KMS-11 (cell line): ENCODE data around the gene AGBL4.

Experiments
- H2AFZ ChIP-seq: fragments of 200-600 bp; sonication (generic); 2 replicates; pipeline ENCODE4 v1.6.1; 2016; ENCODE audit warnings: antibody characterized with exemption, mixed run types, low read depth
- H3K27ac ChIP-seq: fragments of 200-600 bp; sonication (generic); 2 replicates; pipeline ENCODE4 v1.6.1; 2016; ENCODE audit warnings: mild to moderate bottlenecking, mixed run types
- H3K27me3 ChIP-seq: fragments of 200-600 bp; sonication (generic); 2 replicates; pipeline ENCODE4 v1.6.1; 2017; ENCODE audit warnings: mild to moderate bottlenecking, low read depth, mixed run types, moderate library complexity; ENCODE audit not compliant: insufficient read depth
- H3K36me3 ChIP-seq: fragments of 200-600 bp; sonication (generic); 2 replicates; pipeline ENCODE4 v1.6.1; 2017; ENCODE audit warnings: mild to moderate bottlenecking, mixed run types; ENCODE audit not compliant: insufficient read depth
- H3K4me1 ChIP-seq: fragments of 200-600 bp; sonication (generic); 2 replicates; pipeline ENCODE4 v1.6.1; 2016; ENCODE audit warnings: mild to moderate bottlenecking, low read depth, mixed run types; ENCODE audit not compliant: poor library complexity, severe bottlenecking
- H3K4me2 ChIP-seq: fragments of 200-600 bp; sonication (generic); 2 replicates; pipeline ENCODE4 v1.7.0; 2016; ENCODE audit warnings: mild to moderate bottlenecking, mixed run types
- H3K4me3 ChIP-seq: fragments of 200-600 bp; sonication (generic); IDR thresholded peaks from 2 replicates; pipeline ENCODE4 v1.6.1; 2017; ENCODE audit warnings: low read depth, low read length, mixed read lengths; ENCODE audit not compliant: insufficient read depth
- H3K79me2 ChIP-seq: fragments of 200-600 bp; sonication (generic); 2 replicates; pipeline ENCODE4 v1.6.1; 2016; ENCODE audit warnings: low read depth, mixed run types; ENCODE audit not compliant: insufficient read depth
- H3K9ac ChIP-seq: fragments of 200-600 bp; sonication (generic); 2 replicates; pipeline ENCODE4 v1.6.1; 2016; ENCODE audit warnings: mild to moderate bottlenecking, mixed run types
- H4K20me1 ChIP-seq: fragments of 200-600 bp; sonication (generic); 2 replicates; pipeline ENCODE4 v1.6.1; 2016; ENCODE audit warnings: mild to moderate bottlenecking, mixed run types; ENCODE audit not compliant: insufficient read depth
- CTCF ChIP-seq: fragments of 200-600 bp; sonication (generic); conservative IDR thresholded peaks from 2 replicates; pipeline ENCODE4 v1.6.1; 2017; ENCODE audit warnings: low read depth, mild to moderate bottlenecking, antibody characterized with exemption, low read length, moderate library complexity, mixed read lengths

Gene AGBL4

GRCh38 chr1:48659801-48660200 lies 1364.0 kb downstream of the AGBL4 start:
- no peak overlapping the region for H3K27ac ChIP-seq
- H3K4me3 ChIP-seq, result no peak overlapping the region
- TF ChIP-seq CTCF, result no peak
- no peak overlapping the region for H2AFZ ChIP-seq
- H3K79me2 ChIP-seq, result no peaks in the 10 kb centered on the region
- H3K9ac ChIP-seq, result no peak overlapping the region
- H3K27me3 ChIP-seq, result no peaks in the 10 kb centered on the region
- H3K36me3 ChIP-seq, result no peaks in the 10 kb centered on the region
- no peaks in the 10 kb centered on the region for H4K20me1 ChIP-seq
- H3K4me2 ChIP-seq, result no peak overlapping the region
- no peaks in the 10 kb centered on the region for H3K4me1 ChIP-seq

- Histone ChIP-seq H3K9ac (no peak overlapping the region), H3K27me3 (no peaks in the 10 kb centered on the region), H4K20me1 (no peaks in the 10 kb centered on the region), H3K27ac (no peak overlapping the region), H2AFZ (no peak overlapping the region), H3K4me3 (no peak overlapping the region), H3K4me2 (no peak overlapping the region), H3K79me2 (no peaks in the 10 kb centered on the region), H3K4me1 (no peaks in the 10 kb centered on the region), H3K36me3 (no peaks in the 10 kb centered on the region)
- no peak for TF ChIP-seq CTCF
Observed at GRCh38 chr1:48657413-48657812, 1366.3 kb downstream of the AGBL4 start.

- H3K4me3 ChIP-seq, result no peak overlapping the region
- no peak for TF ChIP-seq CTCF
- no peak overlapping the region for H3K27ac ChIP-seq
- no peak overlapping the region for H3K9ac ChIP-seq
- H2AFZ ChIP-seq, result no peak overlapping the region
- no peaks in the 10 kb centered on the region for H3K79me2 ChIP-seq
- H3K4me2 ChIP-seq, result no peak overlapping the region
- H3K36me3 ChIP-seq, result no peaks in the 10 kb centered on the region
- no peaks in the 10 kb centered on the region for H4K20me1 ChIP-seq
- H3K27me3 ChIP-seq, result no peaks in the 10 kb centered on the region
- H3K4me1 ChIP-seq, result no peaks in the 10 kb centered on the region
Observed at GRCh38 chr1:48654606-48655210, 1369.0 kb downstream of the AGBL4 start.

- TF ChIP-seq CTCF, result no peak
- Histone ChIP-seq H3K4me1 (no peaks in the 10 kb centered on the region), H3K79me2 (no peaks in the 10 kb centered on the region), H4K20me1 (no peaks in the 10 kb centered on the region), H3K27ac (no peak overlapping the region), H3K4me3 (no peak overlapping the region), H3K9ac (no peak overlapping the region), H3K36me3 (no peaks in the 10 kb centered on the region), H2AFZ (no peak overlapping the region), H3K4me2 (no peak overlapping the region), H3K27me3 (no peaks in the 10 kb centered on the region)
Observed at GRCh38 chr1:48652334-48652733, 1371.4 kb downstream of the AGBL4 start.
